HUDEP-2 (cell line): ENCODE data around the gene TTC34.
A peak's percentile ranks its signal among the peaks of the same experiment; 100 is the strongest.

ENCODE experiments used
- DNase-seq, 76 experiments: peaks; one replicate each; lab custom pipeline; 2025; ENCODE audit not compliant: unreplicated experiment in 76 of 76; lab: John Stamatoyannopoulos, UW

TTC34 gene

DNA sequence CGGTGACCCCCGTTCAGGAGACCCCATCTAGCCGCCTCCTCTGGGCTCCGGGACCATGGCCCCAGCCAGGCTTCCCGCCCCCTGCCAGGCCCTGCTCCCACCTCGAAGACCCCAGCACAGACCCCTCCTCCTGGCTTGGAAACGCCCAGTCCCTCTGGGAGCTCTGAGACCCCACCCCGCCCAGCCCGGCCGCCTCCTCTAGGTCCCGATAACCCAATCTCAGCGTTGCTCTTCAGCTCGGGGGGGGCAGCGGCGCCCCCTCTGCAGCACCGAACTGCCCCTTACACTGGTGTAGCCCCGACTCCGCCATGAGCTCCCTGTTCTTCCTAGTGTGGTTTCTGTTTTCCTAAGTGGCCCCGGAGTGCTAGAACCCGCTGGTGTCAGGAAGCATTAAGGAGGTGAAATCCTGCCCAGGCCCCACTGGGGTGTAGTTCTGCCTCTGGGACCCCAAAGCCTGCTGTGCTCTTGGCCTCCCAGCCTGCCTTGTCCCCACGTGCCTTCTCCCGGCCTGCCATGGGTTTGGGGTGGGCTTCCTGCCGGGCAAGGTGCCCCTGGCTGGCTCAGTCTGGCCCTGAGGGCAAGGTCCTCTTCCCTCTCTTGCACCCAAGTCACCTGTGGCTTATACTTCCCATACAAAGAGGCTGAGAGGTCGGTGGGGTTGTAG, 157.9 kb downstream of the TTC34 start:
- no peak for DNase-seq

DNA sequence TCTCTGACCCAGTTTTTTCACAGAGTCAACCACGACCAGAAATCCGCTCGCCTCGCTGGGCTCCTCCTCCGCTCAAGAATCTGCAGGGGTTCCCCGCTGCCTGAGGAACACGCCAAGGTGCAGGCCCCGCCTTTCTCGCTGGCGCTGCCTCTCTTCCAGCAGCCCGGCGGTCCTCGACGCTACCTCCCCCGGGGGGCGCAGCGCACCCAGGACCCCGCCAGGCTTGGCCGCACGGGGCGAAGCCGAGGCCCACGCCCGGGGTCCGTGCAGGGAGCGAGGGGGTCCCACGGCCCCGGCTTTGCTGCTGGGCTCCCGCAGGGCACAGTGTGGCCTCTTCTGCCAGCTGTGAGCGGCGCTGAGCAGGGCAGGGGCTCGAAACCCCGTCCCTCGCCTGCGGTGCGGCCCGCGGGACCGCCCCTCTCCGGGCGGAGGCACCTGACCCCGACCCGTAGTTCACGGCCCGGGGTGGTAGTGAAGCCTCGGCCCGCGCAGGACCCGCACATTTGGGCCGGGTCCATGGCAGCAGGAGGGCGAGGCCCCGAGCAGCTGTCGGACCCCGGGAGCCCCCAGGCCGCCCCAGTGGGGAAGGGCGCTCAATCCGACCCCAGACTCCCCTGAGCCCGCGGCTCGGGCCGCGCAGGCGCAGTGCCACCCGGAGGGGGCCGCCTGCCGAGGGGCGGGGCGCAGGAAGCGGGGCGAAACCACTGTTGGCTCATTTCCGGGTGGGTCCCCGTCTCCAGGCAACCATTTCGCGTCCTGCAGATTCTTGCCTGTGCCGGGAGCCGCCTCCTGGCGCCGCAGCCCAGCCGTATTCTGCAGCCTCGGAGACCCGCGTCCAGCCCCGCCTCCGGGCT, 158.7 kb downstream of the TTC34 start:
- DNase-seq = peak in 72 of 76 experiments; percentile 17 to 90 (median 70)

DNA sequence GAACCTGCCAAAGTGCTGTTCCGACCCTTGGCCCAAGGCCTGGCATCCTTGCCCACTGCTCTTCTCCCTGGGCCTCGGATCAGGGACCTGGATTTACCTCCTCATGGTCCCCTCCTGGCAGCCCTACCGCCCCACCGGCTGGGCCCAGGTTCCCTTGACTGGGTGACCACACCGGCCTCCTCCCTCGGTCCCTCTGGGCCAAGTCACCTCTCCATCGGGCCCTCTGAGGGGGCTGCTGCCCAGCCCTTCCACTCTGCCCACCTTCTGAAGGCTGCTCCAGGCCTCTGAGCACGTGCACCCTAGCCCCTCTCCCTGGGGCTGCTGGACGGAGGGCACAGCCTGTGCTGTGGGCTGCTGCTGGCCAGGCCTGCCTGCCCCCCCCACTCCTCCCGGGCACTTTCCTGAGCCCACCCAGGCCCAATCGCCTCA, 159.3 kb downstream of the TTC34 start:
- no peak for DNase-seq

DNA sequence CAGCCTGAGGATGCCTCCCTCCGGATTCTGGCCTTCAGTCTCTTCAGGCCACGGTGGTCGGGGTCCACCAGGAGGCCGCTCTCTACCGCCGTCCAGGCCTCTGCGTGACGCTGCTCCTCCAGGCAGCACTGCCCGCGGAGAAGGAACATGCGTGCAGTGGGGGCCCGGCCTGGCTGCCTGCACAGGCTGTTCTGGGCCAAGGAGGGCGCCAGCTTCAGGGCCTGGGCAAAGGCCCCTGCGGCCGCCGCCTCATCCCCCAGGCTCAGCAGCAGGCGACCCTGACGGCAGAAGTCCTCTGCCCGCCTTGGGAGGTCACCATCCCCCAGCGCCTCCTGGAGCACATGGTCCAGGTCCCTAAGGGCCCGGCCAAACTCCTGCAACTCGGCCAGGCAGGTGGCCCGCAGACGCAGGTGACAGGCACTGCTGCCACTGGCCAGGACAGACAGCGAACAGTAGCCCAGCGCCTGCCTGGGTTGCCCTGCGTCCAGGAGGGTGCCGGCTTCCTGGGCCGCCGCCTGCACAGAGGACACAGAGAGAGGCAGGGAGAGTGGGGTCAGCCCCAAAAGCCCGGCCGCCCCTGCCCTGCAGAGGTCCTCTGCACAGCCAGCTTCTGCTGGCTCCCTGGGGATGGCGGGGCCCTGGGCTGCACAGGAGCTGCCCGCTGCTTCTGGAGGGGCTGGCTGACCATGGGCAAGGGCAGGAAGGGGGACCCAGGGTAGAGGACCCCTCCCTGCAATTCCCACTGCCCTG, 159.9 kb downstream of the TTC34 start:
- DNase-seq = no peak

DNA sequence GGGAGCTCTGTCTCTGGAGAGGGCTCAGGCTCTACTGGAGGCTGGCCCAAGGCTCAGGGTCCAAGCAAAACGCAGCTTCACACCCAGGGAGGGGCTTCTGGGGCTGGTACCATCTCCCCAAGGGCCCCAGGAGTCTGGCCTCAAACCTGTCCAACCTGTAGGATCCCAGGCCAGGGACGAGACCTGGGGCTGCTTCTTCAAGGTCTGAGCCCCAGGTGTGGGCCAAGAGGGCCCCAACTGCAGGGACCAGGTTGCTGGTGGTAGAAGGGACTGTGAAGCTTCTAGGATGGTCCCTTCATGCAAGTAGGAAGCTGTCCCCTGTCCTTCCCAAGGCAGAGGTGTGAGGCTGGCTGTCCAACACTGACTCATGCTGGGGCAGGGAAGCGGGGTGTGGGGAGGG, 160.9 kb downstream of the TTC34 start:
- no peak for DNase-seq

DNA sequence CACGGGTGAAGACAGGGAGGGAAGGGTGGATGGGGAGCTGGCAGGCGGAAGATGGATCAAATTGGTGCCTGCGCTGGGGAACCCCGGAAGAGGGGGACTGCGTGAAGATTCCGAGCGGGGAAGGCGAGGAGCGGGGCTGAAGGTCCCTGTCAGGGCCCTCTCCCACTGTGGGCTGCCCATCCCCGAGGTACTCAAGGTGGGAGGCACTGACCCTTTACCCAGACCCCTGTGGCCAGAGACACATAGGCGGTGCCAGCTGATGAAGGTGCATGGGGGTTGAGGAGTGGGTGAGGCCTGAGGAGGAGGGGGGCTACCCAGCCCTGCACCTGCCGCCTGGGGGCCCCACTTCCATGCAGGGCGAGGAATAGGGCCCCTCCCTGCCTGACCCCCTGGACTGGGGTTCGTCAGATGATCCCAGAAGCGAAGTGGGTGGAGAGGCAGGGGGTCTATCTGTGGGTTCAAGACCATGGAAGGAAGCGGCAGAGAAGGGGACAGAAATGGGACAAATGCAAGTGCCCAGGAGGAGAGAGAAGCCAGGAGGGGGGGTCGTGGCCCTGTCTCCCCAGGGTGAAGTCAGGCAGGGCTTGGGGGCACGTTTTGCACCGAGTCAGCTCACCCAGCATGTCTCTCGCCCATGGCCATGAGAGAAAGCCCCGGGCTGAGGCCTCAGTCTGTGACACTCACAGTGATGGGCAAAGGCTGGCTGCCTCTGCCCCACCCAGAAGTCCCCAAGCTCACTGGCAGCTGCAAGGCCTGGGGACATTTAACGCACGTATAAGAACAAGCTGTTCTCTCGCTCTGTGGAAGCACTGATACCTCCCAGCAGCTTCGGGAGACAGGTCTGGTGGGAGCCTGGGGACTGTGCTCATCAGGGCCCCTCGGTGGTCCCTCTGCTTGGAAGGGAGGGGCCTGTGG, 161.6 kb downstream of the TTC34 start:
- DNase-seq = no peak

DNA sequence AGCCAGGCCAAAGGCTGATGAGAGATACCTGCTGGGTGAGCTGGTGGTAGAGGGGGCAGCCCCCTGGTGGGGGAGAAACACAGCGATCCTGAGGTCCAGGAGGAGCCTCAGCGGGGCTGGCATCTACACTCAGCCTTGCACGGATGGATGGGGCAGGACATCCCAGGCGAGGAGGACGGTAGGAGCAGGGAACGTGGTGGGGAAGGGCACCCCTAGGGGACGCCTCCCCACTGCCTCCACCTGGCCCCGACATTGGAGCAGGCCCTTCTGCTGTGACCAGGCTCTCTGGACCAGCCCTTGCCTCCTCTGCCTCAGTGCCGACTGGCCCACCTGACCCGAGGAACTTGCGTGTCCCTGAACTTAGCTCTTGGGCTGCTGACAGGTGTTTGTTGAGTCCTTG, 162.3 kb downstream of the TTC34 start:
- no peak for DNase-seq

DNA sequence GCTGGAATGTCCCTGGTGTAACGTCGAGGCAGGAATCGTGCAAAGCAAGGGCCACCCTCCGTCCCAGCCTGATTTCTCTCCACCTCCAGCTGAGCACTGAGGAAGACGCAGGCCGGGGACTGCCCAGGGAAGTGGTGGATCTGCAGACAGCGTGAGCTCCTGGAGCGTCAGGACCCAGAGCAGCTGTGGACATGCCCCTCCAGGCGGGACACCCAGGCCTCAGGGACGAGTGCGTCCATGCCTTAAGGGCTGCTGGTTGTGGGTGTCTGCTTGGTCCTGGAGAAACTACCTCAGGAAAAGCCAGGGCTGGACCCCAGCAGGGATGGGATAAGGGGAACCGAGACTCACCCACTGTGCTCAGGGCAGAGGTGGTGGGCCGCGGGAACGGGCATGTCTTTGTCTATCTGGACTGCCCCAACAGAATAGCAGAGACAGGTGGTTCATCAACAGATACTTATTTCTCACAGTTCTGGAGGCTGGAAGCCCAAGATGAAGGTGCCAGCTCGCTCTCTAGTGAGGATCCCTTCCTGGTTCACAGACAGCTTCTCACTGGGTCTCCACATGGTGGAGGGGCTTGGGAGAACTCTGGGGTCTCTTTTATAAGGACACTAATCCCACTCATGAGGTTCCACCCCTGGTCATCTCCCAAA, 162.9 kb downstream of the TTC34 start:
- DNase-seq = no peak

DNA sequence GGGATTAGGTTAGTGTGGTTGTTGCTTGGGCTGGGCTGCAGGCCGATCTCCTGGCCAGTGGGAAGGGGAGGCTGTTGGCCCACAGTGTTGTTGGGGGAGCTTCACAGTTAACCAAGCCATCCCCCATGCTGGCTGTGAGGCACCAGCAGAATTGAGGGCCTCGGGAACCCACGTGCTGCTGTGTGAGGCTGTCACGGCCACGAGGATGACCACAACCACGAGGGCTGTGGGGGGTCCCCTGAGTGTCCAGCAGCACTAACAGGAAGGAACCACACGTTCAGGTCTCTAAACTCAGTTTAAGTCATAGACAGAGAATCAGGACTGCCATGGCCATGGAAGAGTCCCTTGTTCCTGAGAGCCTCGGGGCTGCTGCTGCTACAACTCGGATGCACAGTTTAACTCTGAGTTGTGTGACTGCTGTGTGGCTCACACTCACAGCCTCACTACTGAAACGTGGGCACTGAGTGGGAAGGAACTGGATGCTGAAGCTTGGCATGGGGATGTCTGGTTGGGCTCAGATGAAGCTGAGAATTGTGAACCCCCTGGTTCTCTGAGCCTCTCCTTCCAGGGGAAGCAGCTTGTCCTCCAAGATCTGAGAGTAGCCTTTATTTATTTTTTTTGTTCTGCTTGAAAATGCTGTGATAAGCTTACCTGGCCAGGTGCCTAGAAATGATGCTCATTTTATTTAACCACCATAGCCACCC, 163.9 kb downstream of the TTC34 start:
- DNase-seq = no peak

DNA sequence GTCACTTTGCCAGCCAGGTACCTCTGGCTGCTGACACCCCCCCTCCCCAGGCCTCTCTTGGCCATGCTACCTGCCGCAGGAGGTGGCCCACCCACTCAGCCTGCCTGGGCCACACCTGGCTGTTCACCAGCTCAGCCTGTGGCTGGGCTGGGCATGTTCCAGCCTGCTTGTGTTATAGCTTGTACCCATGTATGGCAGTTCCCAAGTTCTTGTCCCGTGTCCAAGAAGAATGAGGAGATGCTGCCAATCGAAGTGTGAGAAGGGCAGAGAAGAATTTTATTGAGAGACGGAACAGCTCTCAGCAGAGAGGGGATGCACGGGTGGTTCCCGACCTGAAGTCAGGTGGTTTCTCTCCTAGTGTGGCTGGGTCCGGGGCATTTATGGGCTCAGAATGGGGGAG, 164.8 kb downstream of the TTC34 start:
- DNase-seq = no peak

DNA sequence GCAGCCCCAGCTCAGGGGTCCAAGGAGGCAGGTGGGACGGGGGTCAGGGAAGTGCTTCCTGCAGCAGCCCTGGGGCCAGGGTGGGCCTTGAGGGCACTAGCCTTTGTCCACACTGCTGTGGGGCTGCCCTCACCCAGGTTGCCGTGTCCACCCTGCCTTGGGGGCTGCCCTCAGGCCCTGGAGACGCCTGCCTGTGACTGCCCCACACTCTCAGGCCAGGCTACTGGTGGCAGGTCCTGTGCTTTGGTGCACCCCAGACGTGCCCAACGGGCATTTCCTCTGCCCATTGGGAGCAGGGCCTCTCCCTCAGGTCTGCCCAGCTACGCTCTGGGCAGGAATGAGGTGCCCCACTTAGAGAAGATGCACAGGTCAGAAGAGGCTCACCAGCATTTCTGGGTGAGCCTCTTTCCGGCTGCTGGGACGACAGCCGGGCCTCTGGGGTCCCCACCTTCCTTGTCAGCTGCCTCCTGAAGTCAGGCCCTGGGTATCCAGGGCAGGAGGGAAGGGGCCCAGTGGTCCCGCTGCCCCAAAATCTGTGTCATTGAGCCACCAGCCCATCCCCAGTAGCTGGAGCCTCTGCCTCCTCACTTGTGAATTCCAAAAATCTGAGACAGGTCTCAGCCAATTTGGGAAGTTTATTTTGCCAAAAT, 166.0 kb downstream of the TTC34 start:
- DNase-seq = no peak

DNA sequence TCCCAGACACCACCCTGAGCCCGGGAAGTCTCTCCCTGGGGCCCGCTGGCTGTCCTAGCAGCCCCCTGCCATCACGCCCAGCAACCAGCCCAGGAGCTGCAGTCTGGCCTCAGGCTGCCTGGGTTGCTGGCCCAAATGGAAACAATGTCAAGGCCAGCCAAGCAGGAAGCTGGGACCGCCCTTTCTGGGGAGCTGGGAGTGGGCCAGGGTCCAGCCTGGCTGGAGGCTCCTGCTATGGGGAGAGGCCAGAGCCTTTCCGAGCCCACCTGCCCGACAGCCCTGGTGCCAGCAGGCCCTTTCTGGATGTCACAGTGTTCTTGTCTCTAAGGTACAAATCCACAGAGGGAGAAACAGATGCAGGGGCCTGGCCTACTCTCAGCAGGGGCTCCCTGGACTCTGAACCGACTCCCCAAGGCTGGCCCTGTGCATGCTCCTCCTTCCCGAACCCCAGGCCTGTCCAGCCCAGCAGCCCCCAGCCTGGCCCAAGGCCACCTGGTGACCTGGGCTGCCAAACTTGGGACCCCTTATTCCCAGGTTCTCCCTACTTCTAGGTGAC, 167.5 kb downstream of the TTC34 start:
- DNase-seq = no peak

DNA sequence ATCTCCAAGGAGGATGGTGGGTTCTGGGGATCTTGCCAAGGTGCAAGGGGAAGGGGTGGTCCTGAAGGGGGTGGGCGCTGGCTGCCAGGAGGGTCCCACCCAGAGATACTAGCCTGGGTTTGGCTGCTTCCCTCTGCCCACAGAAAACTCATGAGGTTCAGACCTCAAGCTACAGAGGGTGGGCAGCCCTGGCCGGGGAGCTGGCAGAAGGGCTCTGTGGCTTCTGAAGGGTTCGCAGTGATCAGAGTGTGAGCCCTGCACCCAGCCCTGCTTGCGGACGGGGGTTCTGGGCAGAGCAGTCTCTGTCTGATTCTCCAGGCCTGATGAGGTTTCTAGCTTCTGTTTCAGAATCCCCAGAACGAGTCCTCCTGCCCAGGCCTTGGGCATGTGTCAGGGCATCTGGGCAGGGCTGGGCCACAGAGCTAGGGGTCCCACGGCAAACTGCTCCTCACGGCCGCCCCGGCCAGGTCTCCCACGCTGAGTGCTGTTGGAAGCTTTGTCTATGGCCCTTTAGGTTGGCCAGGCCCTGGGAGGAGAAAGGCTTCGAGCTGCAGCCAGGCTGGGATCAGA, 168.0 kb downstream of the TTC34 start:
- DNase-seq = no peak

DNA sequence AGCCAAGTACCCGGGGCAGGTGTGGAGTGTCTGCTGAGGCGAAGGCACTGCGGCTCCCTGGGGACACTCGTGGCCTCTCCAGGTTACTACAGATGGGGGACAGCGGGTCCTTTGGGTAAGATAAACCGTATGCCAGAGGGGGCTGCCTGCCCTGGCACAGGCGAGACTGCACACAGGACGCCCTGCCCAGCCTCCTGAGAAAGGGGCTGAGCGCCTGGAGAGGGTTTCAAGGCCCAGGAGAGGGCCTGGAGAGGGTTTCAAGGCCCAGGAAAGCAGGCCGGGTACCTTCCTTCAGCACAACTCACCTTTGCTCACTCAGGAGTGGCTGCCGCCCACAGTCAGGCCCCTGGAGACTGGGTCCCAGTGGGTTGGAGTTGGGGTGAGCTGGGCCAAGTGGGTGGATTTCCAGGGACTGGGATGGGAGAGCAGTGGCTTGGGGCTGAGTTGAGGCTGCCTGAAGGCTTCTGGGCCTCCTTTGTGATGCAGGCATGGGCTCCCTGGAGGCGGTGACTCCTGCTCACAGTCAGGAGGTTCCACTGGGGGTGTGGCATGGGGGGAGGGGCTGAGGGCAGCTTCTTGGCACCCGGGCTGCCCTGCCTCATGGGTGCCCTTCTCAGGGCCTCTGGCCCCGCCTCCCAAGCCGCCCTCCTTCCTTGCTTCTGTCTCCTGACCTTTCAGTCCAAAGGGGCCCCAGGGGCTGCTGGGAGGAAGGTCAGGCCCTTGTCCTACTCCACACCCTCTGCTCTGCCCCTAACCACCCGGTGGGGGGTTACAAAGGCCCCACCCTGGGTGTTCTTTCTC, 168.7 kb downstream of the TTC34 start, which contains the start of gene MMEL1:
Gene MMEL1 (minus strand): TSS at position 456 of the 801 bp plus-strand sequence. CDS start 3,532 bp downstream, outside the sequence.
- DNase-seq = peak in 19 of 76 experiments; percentile 6 to 52 (median 28)

DNA sequence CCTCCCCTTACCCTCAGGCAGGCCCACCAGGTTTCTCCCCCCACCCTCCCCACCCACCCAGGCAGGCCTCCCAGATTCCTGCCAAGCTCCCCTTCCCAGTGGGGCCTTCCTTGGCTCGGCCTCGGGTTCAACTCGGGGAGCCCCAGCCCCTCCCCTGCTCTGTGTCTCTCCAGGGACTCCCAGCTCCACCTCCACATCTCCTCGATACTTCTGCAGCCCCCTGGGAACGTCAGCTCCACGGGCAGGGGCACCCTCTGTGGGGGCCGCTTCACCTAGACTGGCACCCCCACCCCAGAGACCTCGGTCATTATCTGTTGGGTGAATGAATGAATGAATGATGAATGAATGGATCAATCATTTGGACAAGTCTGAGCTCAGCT, 169.5 kb downstream of the TTC34 start:
- no peak for DNase-seq

DNA sequence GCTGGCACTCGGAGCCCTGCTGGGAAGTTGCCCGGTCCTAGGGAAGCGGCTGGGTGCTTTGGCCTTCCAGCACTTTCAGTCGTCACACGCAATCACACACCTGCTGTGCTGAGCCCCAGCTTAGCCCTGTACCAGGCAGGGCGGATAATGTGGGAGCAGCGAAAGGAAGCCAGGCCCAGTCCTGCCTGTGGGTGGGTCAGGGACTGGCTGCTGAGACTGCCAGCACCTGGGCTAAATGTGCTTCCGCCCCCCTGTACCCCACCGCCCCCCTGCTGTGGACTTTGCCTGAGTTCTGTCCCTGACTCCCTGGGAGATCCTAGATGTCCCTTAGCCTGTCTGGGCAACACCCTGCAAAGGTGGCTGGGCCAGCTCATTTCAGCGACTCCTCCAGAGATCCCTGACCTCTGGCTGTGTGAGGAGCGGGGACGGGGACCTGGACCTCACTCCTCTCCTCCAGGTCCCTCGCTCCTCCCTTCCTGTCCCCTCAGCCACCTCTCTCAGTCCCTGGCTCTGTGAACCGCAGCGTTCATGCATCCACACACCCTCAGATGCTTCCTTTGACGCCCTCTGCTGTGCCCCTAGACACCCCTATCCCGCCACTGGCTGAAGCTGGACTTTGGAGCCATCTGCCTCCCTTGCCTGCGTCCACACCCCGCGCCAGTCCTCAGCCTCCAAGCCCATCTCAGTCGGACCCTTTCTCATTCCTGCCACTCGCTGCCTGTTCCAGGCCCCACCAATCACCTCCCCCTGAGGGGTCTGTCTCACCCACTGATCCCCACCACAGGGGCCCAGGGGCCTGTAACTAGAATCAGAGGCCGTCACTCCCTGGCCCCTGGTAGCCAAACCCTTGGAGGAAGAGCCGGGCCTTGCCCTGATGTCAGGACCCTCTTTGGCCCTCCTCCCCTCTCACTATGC, 170.1 kb downstream of the TTC34 start:
- no peak for DNase-seq
